DOHH2 (cell line): ENCODE data around the gene ATP6V0D1.

ENCODE experiments used
- CTCF ChIP-seq: fragments of 200-600 bp; sonication (generic); IDR thresholded peaks from one replicate; pipeline ENCODE4 v1.5.1; 2014; ENCODE audit warnings: antibody characterized with exemption, mild to moderate bottlenecking, low read depth, low read length; ENCODE audit not compliant: poor library complexity, severe bottlenecking
- EZH2phosphoT487 ChIP-seq: fragments of 200-600 bp; sonication (generic); IDR thresholded peaks from 2 replicates; pipeline ENCODE4 v1.6.1; 2017; ENCODE audit warnings: borderline replicate concordance, mild to moderate bottlenecking, antibody characterized with exemption, low read length, moderate library complexity, mixed read lengths

GRCh38 chr16:67430977-67431774, 49.8 kb downstream of the ATP6V0D1 start, which contains the start of gene HSD11B2:
- TF ChIP-seq CTCF (no peak), EZH2phosphoT487 (peak; percentile 76; the same call in 1 of the 2 replicates)
